GM12878 (cell line): ENCODE results near the gene RAPGEF3. TPM values are rescaled to one million over a fixed set of nuclear protein-coding genes. Genes with fewer than 3 reads are reported as not detected.

Experiments
- ATAC-seq: fragments of 200-7000 bp; cut with Tn5 transposase; 3 replicates; pipeline ENCODE4 v1.9.1; 2020; ENCODE audit warnings: mild to moderate bottlenecking, moderate library complexity
- BruUV-seq: library from RNA; stranded (reverse); fragments of 400-500 nt; replicated peaks from 2 replicates; lab custom pipeline; 2021; lab: Mats Ljungman, UMichigan
- CTCF ChIA-PET: fragments of 300-600 bp; sonication (Branson Sonifier 250); formaldehyde crosslinking; extraction: SDS; loops from one replicate; lab custom pipeline; 2021; ENCODE audit warnings: inconsistent platforms; lab: Yijun Ruan, JAX
- POLR2A ChIA-PET: fragments of 350-600 bp; formaldehyde crosslinking; extraction: SDS; loops from one replicate; lab custom pipeline; 2021; ENCODE audit warnings: inconsistent platforms; lab: Charles Lee
- RAD21 ChIA-PET: fragments of 300-600 bp; sonication (Branson Sonifier 250); formaldehyde crosslinking; loops from one replicate; lab custom pipeline; 2023; ENCODE audit warnings: antibody characterized with exemption; ENCODE audit not compliant: unreplicated experiment; lab: Charles Lee
- SMC1A ChIA-PET: fragments of 300-600 bp; sonication (Branson Sonifier 250); formaldehyde crosslinking; loops from one replicate; lab custom pipeline; 2023; ENCODE audit not compliant: unreplicated experiment, uncharacterized antibody; lab: Charles Lee
- DNase-seq: peaks from one replicate; pipeline ENCODE4 v3.0.0-alpha.2; 2011; ENCODE audit warnings: low read depth, low spot score
- FAIRE-seq: peaks from 3 replicates; lab custom pipeline; 2011; peaks lifted over from hg19 to GRCh38; lab: Jason Lieb, UNC
- H2AFZ ChIP-seq: 2 replicates; pipeline ENCODE4 v1.6.0; 2011; ENCODE audit warnings: low read depth, low read length, control low read depth; ENCODE audit not compliant: control insufficient read depth
- H3K27ac ChIP-seq: 2 replicates; pipeline ENCODE4 v1.5.1; 2011; ENCODE audit warnings: control low read depth; ENCODE audit not compliant: control insufficient read depth, insufficient read depth
- H3K27me3 ChIP-seq, 2 experiments: replicated peaks in 1 of 2; 2 replicates each; pipeline versions ENCODE4 v1.6.0 to v1.6.1; 2011; ENCODE audit warnings: low read length in 1 of 2; ENCODE audit not compliant: control insufficient read depth in 2 of 2, insufficient read depth in 2 of 2
- H3K36me3 ChIP-seq, 2 experiments: 2 replicates each; pipeline ENCODE4 v1.5.1; 2011; ENCODE audit warnings: low read length in 1 of 2; ENCODE audit not compliant: control insufficient read depth in 2 of 2, insufficient read depth in 2 of 2
- H3K4me1 ChIP-seq: 2 replicates; pipeline ENCODE4 v1.6.1; 2011; ENCODE audit warnings: mild to moderate bottlenecking, low read length, moderate library complexity, mixed read lengths; ENCODE audit not compliant: control insufficient read depth, insufficient read depth
- H3K4me2 ChIP-seq: 2 replicates; pipeline ENCODE4 v1.6.0; 2011; ENCODE audit warnings: control low read depth; ENCODE audit not compliant: control insufficient read depth, insufficient read depth
- H3K4me3 ChIP-seq: fragments of 200-600 bp; sonication (generic); 2 replicates; pipeline ENCODE4 v1.5.1; 2016
- H3K79me2 ChIP-seq: 2 replicates; pipeline ENCODE4 v1.6.0; 2011; ENCODE audit warnings: low read length; ENCODE audit not compliant: control insufficient read depth, insufficient read depth
- H3K9ac ChIP-seq: 2 replicates; pipeline ENCODE4 v1.8.0; 2011; ENCODE audit warnings: low read length, control low read depth, mixed read lengths; ENCODE audit not compliant: control insufficient read depth, insufficient read depth
- H3K9me3 ChIP-seq: replicated peaks from 3 replicates; pipeline ENCODE4 v1.5.1; 2011; ENCODE audit warnings: mild to moderate bottlenecking, low read length; ENCODE audit not compliant: control insufficient read depth, insufficient read depth
- H4K20me1 ChIP-seq: 2 replicates; pipeline ENCODE4 v1.6.0; 2011; ENCODE audit not compliant: control insufficient read depth, insufficient read depth
- ELK1 ChIP-seq: IDR thresholded peaks from 2 replicates; pipeline ENCODE4 v1.6.1; 2012; ENCODE audit warnings: low read depth, low read length, improper control_type of control experiment
- HDAC6 ChIP-seq: fragments of 200-600 bp; sonication (generic); IDR thresholded peaks from one replicate; pipeline ENCODE4 v1.8.0; 2017; ENCODE audit warnings: antibody characterized with exemption; ENCODE audit not compliant: unreplicated experiment
- IKZF2 ChIP-seq, 2 experiments: fragments of 450-650 bp; IDR thresholded peaks; 2 replicates each; pipeline ENCODE4 v1.6.1; 2017; ENCODE audit warnings: mild to moderate bottlenecking in 2 of 2, moderate library complexity in 2 of 2
- MAX ChIP-seq: IDR thresholded peaks from 2 replicates; pipeline ENCODE4 v1.6.1; 2012; ENCODE audit warnings: low read depth, low read length, improper control_type of control experiment
- MEF2A ChIP-seq: IDR thresholded peaks from 2 replicates; pipeline ENCODE4 v1.6.1; 2011; ENCODE audit warnings: low read depth, mild to moderate bottlenecking, low read length, moderate library complexity; ENCODE audit not compliant: insufficient read depth
- MYB ChIP-seq: fragments of 150-350 bp; IDR thresholded peaks from 2 replicates; pipeline ENCODE4 v1.6.1; 2014; ENCODE audit warnings: mild to moderate bottlenecking, low read depth, low read length, borderline replicate concordance
- NR2C1 ChIP-seq: fragments of 450-650 bp; IDR thresholded peaks from 2 replicates; pipeline ENCODE4 v1.6.1; 2017; ENCODE audit warnings: antibody characterized with exemption, mild to moderate bottlenecking, moderate library complexity
- SMAD1 ChIP-seq: fragments of 450-650 bp; IDR thresholded peaks from 2 replicates; pipeline ENCODE4 v1.6.1; 2018; ENCODE audit warnings: mild to moderate bottlenecking, low read depth; ENCODE audit not compliant: partially characterized antibody
- SP1 ChIP-seq: IDR thresholded peaks from one replicate; pipeline ENCODE4 v1.6.1; 2011; ENCODE audit warnings: low read depth, low read length
- ZSCAN29 ChIP-seq: fragments of 450-650 bp; IDR thresholded peaks from 2 replicates; pipeline ENCODE4 v1.6.1; 2017; ENCODE audit warnings: mild to moderate bottlenecking, moderate library complexity
- WGBS: methylation state at CpG from one replicate; pipeline ENCODE4 v1.1.6; 2016; ENCODE audit warnings: low lambda C conversion rate; ENCODE audit not compliant: insufficient replicate concordance, insufficient coverage; ENCODE audit errors: missing lambda C conversion rate; 5-methylcytosine and 5-hydroxymethylcytosine counted together
- in situ Hi-C: fragments of 300-500 bp; cut with MboI; formaldehyde crosslinking; loops from 9 replicates; pipeline ENCODE4 v1.14.3; 2018; ENCODE audit warnings: mixed read lengths
- intact Hi-C: fragments of 100-400 bp; cut with micrococcal nuclease; formaldehyde crosslinking; loops from one replicate; pipeline ENCODE4 v1.14.2; 2022; ENCODE audit not compliant: unreplicated experiment
- polyA plus RNA-seq, 11 experiments: library from polyadenylated mRNA; depleted of rRNA in 4 of 11; unstranded in 6 of 11; stranded (reverse) in 5 of 11; fragments of >200 nt; fragmentation: Nextera tagmentation in 4 of 11; fragmentation: Illumina TruSeq in 1 of 11; extraction: Ambion mirVana in 4 of 11; extraction: Trizol in 1 of 11; gene quantifications; 1 replicate in 1 of 11; 2 replicates in 10 of 11; pipeline versions ENCODE4 v1.2.1 to v1.2.3, GENCODE V29; 2011 to 2016; ENCODE audit warnings: inconsistent platforms in 2 of 11, missing spikeins in 2 of 11, low read depth in 1 of 11
- total RNA-seq, 4 experiments: library from RNA; depleted of rRNA in 3 of 4; stranded (reverse); fragments of >200 nt in 3 of 4; fragmentation: Illumina TruSeq in 1 of 4; extraction: Trizol in 1 of 4; gene quantifications; 2 replicates each; pipeline versions ENCODE4 v1.2.1 to v1.2.3, GENCODE V29; 2013 to 2021
- TF ChIP-seq, protein P1 (sequence below): fragments of 450-650 bp; IDR thresholded peaks from 2 replicates; pipeline ENCODE4 v1.6.1; 2017; ENCODE audit warnings: mild to moderate bottlenecking
- TF ChIP-seq, protein P2 (sequence below): fragments of 450-650 bp; IDR thresholded peaks from 2 replicates; pipeline ENCODE4 v1.6.1; 2017; ENCODE audit warnings: low read depth, mild to moderate bottlenecking, moderate library complexity
- TF ChIP-seq, protein P3 (sequence below): fragments of 450-650 bp; IDR thresholded peaks from 2 replicates; pipeline ENCODE4 v1.6.1; 2016; ENCODE audit warnings: mild to moderate bottlenecking, moderate library complexity, borderline replicate concordance

Gene RAPGEF3
- total and polyA plus RNA-seq, 10 of the 15 experiments (the other 5 are each of a cell fraction or from before 2014, with no cell fraction given), result 0.02 to 0.92 (median 0.31) TPM; not detected in 2

GRCh38 chr12:47790676-47791350 is 32.1 kb upstream of the RAPGEF3 start:
- no peaks in the 10 kb centered on the region for H3K27me3 ChIP-seq
- no peak for TF ChIP-seq NR2C1
- no peak for TF ChIP-seq MAX
- TF ChIP-seq SMAD1, result no peak
- no peak for TF ChIP-seq IKZF2 (IDR thresholded peaks at IDR 0.05)
- TF ChIP-seq, protein P1, sequence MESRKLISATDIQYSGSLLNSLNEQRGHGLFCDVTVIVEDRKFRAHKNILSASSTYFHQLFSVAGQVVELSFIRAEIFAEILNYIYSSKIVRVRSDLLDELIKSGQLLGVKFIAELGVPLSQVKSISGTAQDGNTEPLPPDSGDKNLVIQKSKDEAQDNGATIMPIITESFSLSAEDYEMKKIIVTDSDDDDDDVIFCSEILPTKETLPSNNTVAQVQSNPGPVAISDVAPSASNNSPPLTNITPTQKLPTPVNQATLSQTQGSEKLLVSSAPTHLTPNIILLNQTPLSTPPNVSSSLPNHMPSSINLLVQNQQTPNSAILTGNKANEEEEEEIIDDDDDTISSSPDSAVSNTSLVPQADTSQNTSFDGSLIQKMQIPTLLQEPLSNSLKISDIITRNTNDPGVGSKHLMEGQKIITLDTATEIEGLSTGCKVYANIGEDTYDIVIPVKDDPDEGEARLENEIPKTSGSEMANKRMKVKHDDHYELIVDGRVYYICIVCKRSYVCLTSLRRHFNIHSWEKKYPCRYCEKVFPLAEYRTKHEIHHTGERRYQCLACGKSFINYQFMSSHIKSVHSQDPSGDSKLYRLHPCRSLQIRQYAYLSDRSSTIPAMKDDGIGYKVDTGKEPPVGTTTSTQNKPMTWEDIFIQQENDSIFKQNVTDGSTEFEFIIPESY, result no peak
- TF ChIP-seq, protein P2, sequence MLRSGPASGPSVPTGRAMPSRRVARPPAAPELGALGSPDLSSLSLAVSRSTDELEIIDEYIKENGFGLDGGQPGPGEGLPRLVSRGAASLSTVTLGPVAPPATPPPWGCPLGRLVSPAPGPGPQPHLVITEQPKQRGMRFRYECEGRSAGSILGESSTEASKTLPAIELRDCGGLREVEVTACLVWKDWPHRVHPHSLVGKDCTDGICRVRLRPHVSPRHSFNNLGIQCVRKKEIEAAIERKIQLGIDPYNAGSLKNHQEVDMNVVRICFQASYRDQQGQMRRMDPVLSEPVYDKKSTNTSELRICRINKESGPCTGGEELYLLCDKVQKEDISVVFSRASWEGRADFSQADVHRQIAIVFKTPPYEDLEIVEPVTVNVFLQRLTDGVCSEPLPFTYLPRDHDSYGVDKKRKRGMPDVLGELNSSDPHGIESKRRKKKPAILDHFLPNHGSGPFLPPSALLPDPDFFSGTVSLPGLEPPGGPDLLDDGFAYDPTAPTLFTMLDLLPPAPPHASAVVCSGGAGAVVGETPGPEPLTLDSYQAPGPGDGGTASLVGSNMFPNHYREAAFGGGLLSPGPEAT, result no peak
- no peak for TF ChIP-seq MYB
- TF ChIP-seq, protein P3, sequence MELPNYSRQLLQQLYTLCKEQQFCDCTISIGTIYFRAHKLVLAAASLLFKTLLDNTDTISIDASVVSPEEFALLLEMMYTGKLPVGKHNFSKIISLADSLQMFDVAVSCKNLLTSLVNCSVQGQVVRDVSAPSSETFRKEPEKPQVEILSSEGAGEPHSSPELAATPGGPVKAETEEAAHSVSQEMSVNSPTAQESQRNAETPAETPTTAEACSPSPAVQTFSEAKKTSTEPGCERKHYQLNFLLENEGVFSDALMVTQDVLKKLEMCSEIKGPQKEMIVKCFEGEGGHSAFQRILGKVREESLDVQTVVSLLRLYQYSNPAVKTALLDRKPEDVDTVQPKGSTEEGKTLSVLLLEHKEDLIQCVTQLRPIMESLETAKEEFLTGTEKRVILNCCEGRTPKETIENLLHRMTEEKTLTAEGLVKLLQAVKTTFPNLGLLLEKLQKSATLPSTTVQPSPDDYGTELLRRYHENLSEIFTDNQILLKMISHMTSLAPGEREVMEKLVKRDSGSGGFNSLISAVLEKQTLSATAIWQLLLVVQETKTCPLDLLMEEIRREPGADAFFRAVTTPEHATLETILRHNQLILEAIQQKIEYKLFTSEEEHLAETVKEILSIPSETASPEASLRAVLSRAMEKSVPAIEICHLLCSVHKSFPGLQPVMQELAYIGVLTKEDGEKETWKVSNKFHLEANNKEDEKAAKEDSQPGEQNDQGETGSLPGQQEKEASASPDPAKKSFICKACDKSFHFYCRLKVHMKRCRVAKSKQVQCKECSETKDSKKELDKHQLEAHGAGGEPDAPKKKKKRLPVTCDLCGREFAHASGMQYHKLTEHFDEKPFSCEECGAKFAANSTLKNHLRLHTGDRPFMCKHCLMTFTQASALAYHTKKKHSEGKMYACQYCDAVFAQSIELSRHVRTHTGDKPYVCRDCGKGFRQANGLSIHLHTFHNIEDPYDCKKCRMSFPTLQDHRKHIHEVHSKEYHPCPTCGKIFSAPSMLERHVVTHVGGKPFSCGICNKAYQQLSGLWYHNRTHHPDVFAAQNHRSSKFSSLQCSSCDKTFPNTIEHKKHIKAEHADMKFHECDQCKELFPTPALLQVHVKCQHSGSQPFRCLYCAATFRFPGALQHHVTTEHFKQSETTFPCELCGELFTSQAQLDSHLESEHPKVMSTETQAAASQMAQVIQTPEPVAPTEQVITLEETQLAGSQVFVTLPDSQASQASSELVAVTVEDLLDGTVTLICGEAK, result no peak
- TF ChIP-seq ZSCAN29, result no peak
- TF ChIP-seq ELK1, result no peak
- no peak for TF ChIP-seq HDAC6
- no peak for TF ChIP-seq MEF2A
- no peak for TF ChIP-seq SP1

More at GRCh38 chr12:47790676-47791350, 32.1 kb upstream of the RAPGEF3 start:
- H3K36me3 ChIP-seq, result peaks cover 0 to 7% of the 10 kb centered on the region in 2 experiments; a peak in 1 of 4 replicates
- no peaks in the 10 kb centered on the region for H4K20me1 ChIP-seq
- SMC1A ChIA-PET, result interaction anchor here (1.5 to 1.7 kb wide), 2 partner anchors 45 to 47 kb away, joined by 4 read pairs; no protein-coding TSS in a partner anchor
- no peak overlapping the region for H3K4me3 ChIP-seq
- intact Hi-C loops, result no loop called here
- H3K9me3 ChIP-seq, result no peaks in the 10 kb centered on the region
- H3K9ac ChIP-seq, result no peak overlapping the region
- in situ Hi-C loops, result no loop called here
- WGBS, result 77% methylated on average over 20 of the region's 20 CpGs
- RAD21 ChIA-PET, result interaction anchor here (1.0 to 1.1 kb wide), 2 partner anchors 11 to 48 kb away, joined by 3 read pairs; no protein-coding TSS in a partner anchor
- FAIRE-seq, result no peak
- no peak for ATAC-seq
- BruUV-seq, result no TSS peak
- POLR2A ChIA-PET, result interaction anchor here (1.2 kb wide), 1 partner anchor 9 kb away, joined by 4 read pairs; no protein-coding TSS in a partner anchor
- no peak overlapping the region for H3K27ac ChIP-seq
- no peaks in the 10 kb centered on the region for H3K4me1 ChIP-seq
- no peak overlapping the region for H3K4me2 ChIP-seq
- no peak overlapping the region for H2AFZ ChIP-seq
- DNase-seq, result no peak
- no peaks in the 10 kb centered on the region for H3K79me2 ChIP-seq
- CTCF ChIA-PET, result interaction anchor here (0.7 to 5.3 kb wide), 3 partner anchors 12 to 48 kb away, joined by 3 to 36 read pairs (median 4); no protein-coding TSS in a partner anchor
